Measurements from ENCODE around the gene TBCK. TPM values are rescaled to one million over a fixed set of nuclear protein-coding genes. Genes with fewer than 3 reads are reported as not detected.

The TBCK gene
- total and polyA plus RNA-seq, 9 of the 15 experiments (the other 6 are each of a cell fraction or from before 2014, with no cell fraction given) = 5.3 to 26.6 (median 16.2) TPM

GRCh38 chr4:106002994-106003393 lies 313.0 kb downstream of the TBCK start:
- Histone ChIP-seq H3K4me2 (ENCODE audit: insufficient read depth, low read length) (no peak overlapping the region), H3K27me3 (ENCODE audit: control insufficient read depth in 2 of 2, insufficient read depth in 2 of 2, low read length in 2 of 2) (peaks cover 4 to 8% of the 10 kb centered on the region in 2 experiments; a peak in 3 of 5 replicates), H3K36me3 (ENCODE audit: control insufficient read depth, insufficient read depth, low read length) (no peaks in the 10 kb centered on the region), H4K20me1 (replicated peaks; ENCODE audit: control insufficient read depth, insufficient read depth, low read length) (no peaks in the 10 kb centered on the region), H3K4me3 (no peak overlapping the region), H3K4me1 (replicated peaks in 1 of 2; ENCODE audit: control insufficient read depth in 2 of 2, insufficient read depth in 2 of 2, low read length in 2 of 2) (peaks cover 0 to 5% of the 10 kb centered on the region in 2 experiments; a peak in 1 of 5 replicates), H3K9me1 (ENCODE audit: control insufficient read depth, insufficient read depth, low read length) (no peaks in the 10 kb centered on the region), H2AFZ (ENCODE audit: low read depth, low read length) (no peak overlapping the region), H3K79me2 (ENCODE audit: control insufficient read depth, insufficient read depth, low read length) (no peaks in the 10 kb centered on the region), H3K9me3 (replicated peaks; ENCODE audit: control insufficient read depth, insufficient read depth, low read depth, low read length) (no peaks in the 10 kb centered on the region), H3K9ac (ENCODE audit: insufficient read depth in 1 of 2, low read depth in 2 of 2, low read length in 2 of 2) (no peak overlapping the region), H3K27ac (ENCODE audit: extremely low read depth, low read depth, low read length) (no peak overlapping the region)
- ATAC-seq (no peak), FAIRE-seq (no peak), DNase-seq (ENCODE audit: extremely low read depth in 1 of 4, low spot score in 3 of 4) (no peak)
- no TSS peak for BruUV-seq (replicated peaks)
- in situ Hi-C loops (cut with MboI) = no loop called here
- intact Hi-C loops (cut with micrococcal nuclease) = no loop called here
- POLR2A ChIA-PET = no interaction called here
- CTCF ChIA-PET (ENCODE audit: low intra/inter-chr PET ratio) = no interaction called here
- 3% methylated on average over 2 of the region's 2 CpGs for WGBS (ENCODE audit: insufficient coverage, low coverage, missing lambda C conversion rate)
- TF ChIP-seq NUFIP1 (IDR thresholded peaks at IDR 0.05; ENCODE audit: partially characterized antibody) = no peak
- TF ChIP-seq SMC3 (conservative IDR thresholded peaks at IDR 0.05; ENCODE audit: insufficient read depth, low read depth, low read length) = no peak
- TF ChIP-seq, protein P1, sequence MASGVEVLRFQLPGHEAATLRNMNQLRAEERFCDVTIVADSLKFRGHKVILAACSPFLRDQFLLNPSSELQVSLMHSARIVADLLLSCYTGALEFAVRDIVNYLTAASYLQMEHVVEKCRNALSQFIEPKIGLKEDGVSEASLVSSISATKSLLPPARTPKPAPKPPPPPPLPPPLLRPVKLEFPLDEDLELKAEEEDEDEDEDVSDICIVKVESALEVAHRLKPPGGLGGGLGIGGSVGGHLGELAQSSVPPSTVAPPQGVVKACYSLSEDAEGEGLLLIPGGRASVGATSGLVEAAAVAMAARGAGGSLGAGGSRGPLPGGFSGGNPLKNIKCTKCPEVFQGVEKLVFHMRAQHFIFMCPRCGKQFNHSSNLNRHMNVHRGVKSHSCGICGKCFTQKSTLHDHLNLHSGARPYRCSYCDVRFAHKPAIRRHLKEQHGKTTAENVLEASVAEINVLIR (CRISPR knock-in tag; IDR thresholded peaks at IDR 0.05) = no peak
- TF ChIP-seq CCNT2 (IDR thresholded peaks at IDR 0.05; ENCODE audit: borderline replicate concordance, extremely low read depth, insufficient read length, low read depth, low read length) = no peak
- TF ChIP-seq, protein P2, sequence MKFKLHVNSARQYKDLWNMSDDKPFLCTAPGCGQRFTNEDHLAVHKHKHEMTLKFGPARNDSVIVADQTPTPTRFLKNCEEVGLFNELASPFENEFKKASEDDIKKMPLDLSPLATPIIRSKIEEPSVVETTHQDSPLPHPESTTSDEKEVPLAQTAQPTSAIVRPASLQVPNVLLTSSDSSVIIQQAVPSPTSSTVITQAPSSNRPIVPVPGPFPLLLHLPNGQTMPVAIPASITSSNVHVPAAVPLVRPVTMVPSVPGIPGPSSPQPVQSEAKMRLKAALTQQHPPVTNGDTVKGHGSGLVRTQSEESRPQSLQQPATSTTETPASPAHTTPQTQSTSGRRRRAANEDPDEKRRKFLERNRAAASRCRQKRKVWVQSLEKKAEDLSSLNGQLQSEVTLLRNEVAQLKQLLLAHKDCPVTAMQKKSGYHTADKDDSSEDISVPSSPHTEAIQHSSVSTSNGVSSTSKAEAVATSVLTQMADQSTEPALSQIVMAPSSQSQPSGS (CRISPR knock-in tag; IDR thresholded peaks at IDR 0.05) = no peak
- TF ChIP-seq, protein P3, sequence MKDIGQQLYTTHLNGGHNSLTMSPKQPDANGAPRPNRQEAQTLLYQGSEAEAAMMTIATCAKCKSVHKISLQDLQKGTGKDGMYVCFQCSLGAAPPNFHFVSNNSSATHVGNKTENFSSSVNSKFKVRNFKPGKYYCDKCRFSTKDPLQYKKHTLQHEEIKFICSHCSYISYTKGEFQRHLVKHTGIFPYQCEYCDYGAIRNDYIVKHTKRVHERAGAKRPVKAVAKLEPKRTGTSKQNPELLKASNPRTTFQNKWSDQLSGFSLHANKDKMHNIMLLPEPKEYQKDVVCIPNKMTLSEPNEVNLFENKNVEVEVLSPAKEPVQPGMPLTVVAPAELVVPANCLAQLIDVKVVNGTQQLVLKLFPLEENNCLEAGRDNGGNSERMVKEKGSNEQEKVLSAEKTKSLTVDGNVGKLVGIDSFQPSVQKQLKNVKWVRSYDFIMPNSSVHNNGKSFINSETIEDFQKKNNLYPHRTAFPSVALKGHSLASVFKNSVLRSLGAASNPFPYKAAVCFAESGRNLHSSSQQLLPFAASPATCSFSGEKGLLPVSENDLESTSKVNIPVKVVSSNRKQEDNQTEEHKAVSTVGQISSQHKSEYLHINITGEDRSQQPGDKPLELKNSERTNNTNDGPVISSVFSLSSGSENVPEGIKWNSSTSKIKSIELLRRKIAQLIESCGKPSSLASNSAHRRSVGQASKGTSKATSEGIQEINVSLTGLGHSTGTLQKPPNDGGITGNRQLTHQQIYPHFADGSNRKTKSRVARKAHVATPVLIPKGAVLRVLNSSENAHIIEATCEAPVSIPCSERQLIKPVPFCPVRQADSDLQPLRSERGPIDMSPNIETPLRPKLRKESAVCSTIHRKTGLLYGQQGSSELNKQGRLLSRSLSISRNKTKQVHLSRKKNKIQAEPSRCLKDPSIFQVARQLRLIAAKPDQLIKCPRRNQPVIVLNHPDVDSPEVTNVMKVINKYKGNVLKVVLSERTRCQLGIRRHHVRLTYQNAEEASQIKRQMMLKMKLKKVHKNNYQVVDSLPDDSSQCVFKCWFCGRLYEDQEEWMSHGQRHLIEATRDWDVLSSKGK (CRISPR knock-in tag; IDR thresholded peaks at IDR 0.05) = no peak
- TF ChIP-seq PBX2 (CRISPR knock-in tag; IDR thresholded peaks at IDR 0.05; ENCODE audit: low read depth) = no peak
- TF ChIP-seq PBX2 (tag; conservative IDR thresholded peaks at IDR 0.05; ENCODE audit: low read depth) = no peak
- TF ChIP-seq ZBED1 (IDR thresholded peaks at IDR 0.05) = no peak
- no peak for TF ChIP-seq EHMT2 (IDR thresholded peaks at IDR 0.05)
- TF ChIP-seq CHD2 (IDR thresholded peaks at IDR 0.05; ENCODE audit: low read depth, low read length) = no peak
- no peak for TF ChIP-seq KHSRP (IDR thresholded peaks at IDR 0.05)
- TF ChIP-seq PREB (CRISPR knock-in tag; IDR thresholded peaks at IDR 0.05) = no peak
- TF ChIP-seq GABPA (tag; conservative IDR thresholded peaks at IDR 0.05; ENCODE audit: low read depth) = no peak

All from K562 (cell line).